H1 (cell line): ENCODE data around the gene OGG1.

ENCODE experiments used
- BCL11A ChIP-seq, 2 experiments: IDR thresholded peaks; one replicate each; pipeline ENCODE4 v1.6.1; 2011; ENCODE audit warnings: low read depth in 2 of 2, low read length in 2 of 2, mild to moderate bottlenecking in 2 of 2
- E2F6 ChIP-seq: IDR thresholded peaks from 2 replicates; pipeline ENCODE4 v1.6.1; 2012; ENCODE audit warnings: inconsistent platforms
- EZH2 ChIP-seq: fragments of 200-600 bp; sonication (generic); IDR thresholded peaks from 2 replicates; pipeline ENCODE4 v1.7.1; 2012; ENCODE audit warnings: low read depth, mild to moderate bottlenecking, moderate library complexity, low read length, inconsistent platforms; ENCODE audit not compliant: severe bottlenecking
- MAX ChIP-seq: IDR thresholded peaks from 2 replicates; pipeline ENCODE4 v1.6.1; 2012; ENCODE audit warnings: inconsistent platforms
- POLR2A ChIP-seq, 2 experiments: IDR thresholded peaks; 1 replicate in 1 of 2; 2 replicates in 1 of 2; pipeline ENCODE4 v1.6.1; 2011; ENCODE audit warnings: low read depth in 2 of 2, low read length in 2 of 2, mild to moderate bottlenecking in 2 of 2; ENCODE audit errors: control extremely low read depth in 1 of 2
- POLR2AphosphoS5 ChIP-seq: IDR thresholded peaks from 2 replicates; pipeline ENCODE4 v1.6.1; 2011; ENCODE audit warnings: low read depth, low read length
- RAD21 ChIP-seq, 2 experiments: IDR thresholded peaks in 1 of 2; conservative IDR thresholded peaks in 1 of 2; 2 replicates each; pipeline ENCODE4 v1.6.1; 2011; ENCODE audit warnings: low read depth in 2 of 2, low read length in 2 of 2, improper control_type of control experiment in 1 of 2, inconsistent platforms in 1 of 2, mild to moderate bottlenecking in 1 of 2, moderate library complexity in 1 of 2
- TF ChIP-seq, protein P1 (sequence below): IDR thresholded peaks from 2 replicates; pipeline ENCODE4 v1.6.1; 2011; ENCODE audit warnings: low read depth, mild to moderate bottlenecking, low read length; ENCODE audit not compliant: insufficient read depth

DNA sequence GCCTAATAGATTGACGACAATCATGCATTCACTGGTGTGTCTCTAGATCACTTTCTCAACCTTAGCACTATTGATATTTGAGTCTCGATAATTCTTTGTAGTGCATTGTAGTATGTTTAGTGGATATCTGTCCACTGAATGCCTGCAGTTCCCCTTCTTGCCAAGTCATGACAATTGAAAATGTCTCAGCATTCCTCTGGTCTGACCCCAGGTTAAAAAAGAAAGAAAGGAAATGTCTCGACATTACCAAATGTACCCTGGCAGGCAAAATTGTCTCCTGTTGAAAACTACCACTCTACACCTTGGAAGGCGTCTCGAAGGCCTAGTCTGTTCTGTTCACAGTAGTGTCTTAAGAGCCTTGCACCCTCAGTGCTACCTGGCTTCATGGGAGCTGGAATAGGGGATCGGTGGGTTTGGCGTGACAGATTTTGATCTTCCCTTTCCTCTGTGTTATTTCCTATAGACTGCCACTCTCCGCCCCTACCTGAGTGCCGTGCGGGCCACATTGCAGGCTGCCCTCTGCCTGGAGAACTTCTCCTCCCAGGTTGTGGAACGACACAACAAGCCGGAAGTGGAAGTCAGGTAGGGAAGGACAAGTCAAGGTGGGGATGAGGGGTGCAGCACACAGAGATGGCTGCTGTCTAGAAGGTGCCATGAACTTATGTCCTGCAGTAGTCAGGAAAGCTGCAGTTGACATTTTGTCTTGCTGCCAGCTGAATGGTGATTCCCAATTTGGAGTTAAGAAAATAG is 47.6 kb downstream of the OGG1 start:
- no peak for TF ChIP-seq MAX
- TF ChIP-seq EZH2, result no peak
- no peak for TF ChIP-seq POLR2AphosphoS5
- no peak for TF ChIP-seq E2F6
- no peak for TF ChIP-seq BCL11A (IDR thresholded peaks at IDR 0.05; ENCODE audit: low read depth in 2 of 2, low read length in 2 of 2)
- no peak for TF ChIP-seq RAD21 (IDR thresholded peaks at IDR 0.05 in 1 of 2, conservative IDR thresholded peaks at IDR 0.05 in 1 of 2; ENCODE audit: low read depth in 2 of 2, low read length in 2 of 2)
- TF ChIP-seq, protein P1, sequence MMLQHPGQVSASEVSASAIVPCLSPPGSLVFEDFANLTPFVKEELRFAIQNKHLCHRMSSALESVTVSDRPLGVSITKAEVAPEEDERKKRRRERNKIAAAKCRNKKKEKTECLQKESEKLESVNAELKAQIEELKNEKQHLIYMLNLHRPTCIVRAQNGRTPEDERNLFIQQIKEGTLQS, result no peak
- TF ChIP-seq POLR2A (IDR thresholded peaks at IDR 0.05; ENCODE audit: control extremely low read depth in 1 of 2, low read depth in 2 of 2, low read length in 2 of 2), result no peak
